ENCODE results near the gene SMAD7.

The SMAD7 gene

DNA sequence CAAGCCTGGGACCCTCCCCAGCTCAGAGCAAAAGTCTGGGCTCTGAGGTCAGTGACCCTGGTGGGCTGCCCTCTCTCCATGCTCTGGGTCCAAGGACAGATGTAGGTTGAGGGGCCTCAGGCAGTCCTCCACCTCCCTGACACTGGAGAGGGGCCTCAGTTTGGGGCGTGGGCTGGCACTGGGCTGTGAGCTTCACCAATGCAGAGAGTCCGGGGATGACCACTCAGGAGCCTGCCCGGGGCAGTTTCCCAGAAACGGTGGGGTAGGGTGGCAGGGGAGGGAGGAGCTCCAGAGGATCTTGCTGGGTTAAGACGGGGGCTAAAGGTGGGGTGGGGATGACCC is 40.5 kb upstream of the SMAD7 start:
- TF ChIP-seq GATA2 (IDR thresholded peaks at IDR 0.05; ENCODE audit: low read depth, low read length) (no peak), GATA3 (IDR thresholded peaks at IDR 0.05; ENCODE audit: low read depth, low read length) (no peak)

DNA sequence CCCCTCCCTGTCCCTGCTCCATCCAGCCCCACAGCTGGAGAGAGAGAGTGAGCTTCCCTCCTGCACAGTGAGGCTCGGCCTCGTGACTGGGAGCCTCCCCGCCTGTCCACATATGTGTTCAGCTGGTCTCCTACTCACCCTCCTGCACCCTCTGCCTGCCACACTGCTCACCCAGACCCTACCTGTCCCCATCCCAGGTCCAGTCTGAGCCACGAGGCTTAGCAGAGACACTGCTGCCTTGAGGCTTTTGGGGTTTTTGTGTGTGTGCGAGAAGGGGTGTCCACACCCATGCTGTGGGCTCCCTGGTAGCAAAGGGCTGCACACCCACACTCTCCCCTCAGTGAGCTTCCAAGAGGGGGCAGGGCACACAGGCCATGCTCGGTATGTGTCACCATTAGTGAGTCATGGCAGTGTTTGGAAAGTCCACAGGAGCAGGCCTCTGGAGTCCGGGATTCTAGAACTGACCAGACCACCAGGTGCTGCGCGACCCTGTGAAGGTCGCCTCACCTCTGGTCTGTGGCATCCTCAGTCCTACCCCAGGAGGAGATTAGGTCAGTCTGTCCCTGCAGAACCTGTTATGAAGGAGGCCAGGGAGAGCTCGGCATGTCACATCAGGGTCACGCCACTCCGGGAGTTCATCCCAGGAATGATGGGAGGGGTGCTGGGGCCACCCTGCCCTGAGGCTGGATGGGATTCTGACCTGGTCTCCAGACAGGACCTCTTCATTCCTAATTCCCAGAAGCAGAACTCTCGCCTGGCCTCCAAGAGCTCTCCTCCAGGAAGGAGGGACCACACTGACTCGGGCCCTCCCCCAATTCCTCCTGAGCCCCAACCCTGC is 39.9 kb upstream of the SMAD7 start:
- no peak for TF ChIP-seq GATA2 (IDR thresholded peaks at IDR 0.05; ENCODE audit: low read depth, low read length)
- no peak for TF ChIP-seq GATA3 (IDR thresholded peaks at IDR 0.05; ENCODE audit: low read depth, low read length)

- TF ChIP-seq GATA2 (IDR thresholded peaks at IDR 0.05; ENCODE audit: low read depth, low read length) (no peak), GATA3 (IDR thresholded peaks at IDR 0.05; ENCODE audit: low read depth, low read length) (no peak)
Observed at GRCh38 chr18:48989304-48990303, 38.8 kb upstream of the SMAD7 start.

DNA sequence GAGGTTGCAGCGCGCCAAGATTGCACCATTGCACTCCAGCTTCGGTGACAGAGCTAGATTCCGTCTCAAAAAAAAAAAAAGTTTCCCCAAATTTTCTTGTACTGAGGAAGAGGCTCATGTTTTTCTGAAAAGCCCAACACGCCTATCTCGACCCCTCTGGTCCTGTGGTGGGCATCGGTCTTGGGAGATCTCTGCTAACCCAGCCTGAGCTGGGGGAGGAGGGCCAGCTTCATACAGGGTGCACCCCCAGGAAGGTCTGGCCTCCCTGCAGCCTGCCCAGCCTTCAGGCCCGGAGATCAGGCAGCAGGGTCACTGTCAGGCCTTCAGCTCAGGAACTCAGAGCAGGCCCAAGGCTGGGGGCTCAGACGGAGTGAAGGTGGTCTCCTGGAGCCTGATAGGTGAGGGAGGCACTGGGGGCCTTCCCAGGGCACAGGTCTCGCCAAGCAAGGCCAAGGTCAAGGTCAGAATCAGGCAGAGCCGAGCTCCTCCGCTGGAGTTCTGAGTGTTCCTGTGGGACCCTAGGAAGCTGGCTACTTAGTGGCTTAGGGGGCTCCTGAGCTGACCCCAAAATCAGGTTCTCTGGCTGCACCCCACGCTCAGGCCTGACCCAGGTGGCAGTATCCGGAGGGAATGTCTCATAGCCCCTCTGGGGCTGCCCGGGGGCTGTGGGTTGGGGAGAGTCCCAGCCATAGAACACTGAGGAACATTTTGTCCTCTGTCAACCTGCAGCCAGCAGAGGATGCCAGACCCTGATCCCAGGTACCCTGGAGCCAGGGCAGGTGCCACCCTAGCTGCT is 37.9 kb upstream of the SMAD7 start:
- TF ChIP-seq GATA2 (IDR thresholded peaks at IDR 0.05; ENCODE audit: low read depth, low read length) (no peak), GATA3 (IDR thresholded peaks at IDR 0.05; ENCODE audit: low read depth, low read length) (no peak)

DNA sequence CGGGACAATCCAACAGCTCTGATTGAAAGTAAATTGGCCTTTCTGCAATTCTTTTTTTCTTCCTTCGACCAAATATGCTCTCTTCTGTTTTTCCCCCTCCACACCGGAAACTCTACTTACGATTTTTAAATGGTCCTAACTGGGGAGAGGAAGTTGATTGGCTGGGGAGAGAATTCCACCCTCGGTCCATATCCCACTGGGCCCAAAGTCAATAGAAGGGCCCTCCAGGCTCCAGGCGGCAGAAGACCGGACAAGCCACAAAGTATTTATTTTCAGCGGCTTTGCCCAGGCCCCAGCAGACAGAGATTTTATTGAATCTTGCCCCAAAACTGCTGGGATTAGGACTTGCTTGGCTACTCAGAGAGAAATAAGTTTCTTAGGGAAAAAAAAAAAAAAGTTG is 37.1 kb upstream of the SMAD7 start:
- TF ChIP-seq GATA2 (IDR thresholded peaks at IDR 0.05; ENCODE audit: low read depth, low read length) (no peak), GATA3 (IDR thresholded peaks at IDR 0.05; ENCODE audit: low read depth, low read length) (no peak)

- TF ChIP-seq GATA3 (IDR thresholded peaks at IDR 0.05; ENCODE audit: low read depth, low read length) (no peak), GATA2 (IDR thresholded peaks at IDR 0.05; ENCODE audit: low read depth, low read length) (no peak)
Observed at GRCh38 chr18:48986851-48987761, 36.3 kb upstream of the SMAD7 start.

DNA sequence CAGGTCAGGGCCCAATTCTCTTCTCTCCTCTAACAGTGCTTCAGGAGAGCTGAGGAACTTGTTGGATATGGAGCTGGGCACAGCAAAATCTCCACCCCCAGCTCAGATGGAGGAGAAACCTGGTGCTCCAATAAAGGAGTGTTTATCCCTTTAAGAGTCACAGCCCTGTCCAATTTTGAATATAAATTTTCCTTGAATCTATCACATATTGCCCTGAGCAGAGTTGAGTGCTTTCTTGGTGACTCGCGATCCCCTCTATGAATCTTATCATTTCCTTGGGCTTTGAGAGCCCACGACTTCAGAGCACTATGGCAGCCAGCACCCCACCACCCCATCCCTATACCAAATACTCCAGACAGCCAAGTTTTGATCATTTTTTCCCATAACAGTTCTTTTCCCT is 34.4 kb upstream of the SMAD7 start:
- TF ChIP-seq GATA3 (IDR thresholded peaks at IDR 0.05; ENCODE audit: low read depth, low read length) (no peak), GATA2 (IDR thresholded peaks at IDR 0.05; ENCODE audit: low read depth, low read length) (no peak)

GRCh38 chr18:48983793-48984437 is 33.1 kb upstream of the SMAD7 start:
- TF ChIP-seq GATA2 (IDR thresholded peaks at IDR 0.05; ENCODE audit: low read depth, low read length) (no peak), GATA3 (IDR thresholded peaks at IDR 0.05; ENCODE audit: low read depth, low read length) (no peak)

DNA sequence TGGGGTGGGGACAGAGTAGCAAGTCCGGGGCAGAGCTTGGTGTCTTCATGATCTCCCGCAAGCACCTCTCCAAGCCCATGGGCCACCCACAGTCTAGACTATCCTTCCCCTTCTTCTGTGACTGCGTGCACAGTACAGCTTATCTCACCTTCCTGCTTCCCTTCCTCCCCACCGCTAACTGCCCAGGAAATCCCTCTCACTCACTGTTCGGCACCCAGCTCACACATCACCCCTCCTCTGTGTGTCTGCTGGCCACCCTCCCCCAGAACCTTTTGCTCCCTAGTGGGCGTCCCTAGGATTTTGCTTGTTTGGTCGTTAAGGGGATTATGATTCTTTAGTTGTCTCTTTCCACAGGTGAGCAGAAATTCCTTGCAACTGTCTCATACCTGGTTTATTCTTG is 31.5 kb upstream of the SMAD7 start:
- TF ChIP-seq GATA3 (IDR thresholded peaks at IDR 0.05; ENCODE audit: low read depth, low read length), result no peak
- TF ChIP-seq GATA2 (IDR thresholded peaks at IDR 0.05; ENCODE audit: low read depth, low read length), result no peak

GRCh38 chr18:48979944-48980890 is 29.5 kb upstream of the SMAD7 start:
- no peak for TF ChIP-seq GATA3 (IDR thresholded peaks at IDR 0.05; ENCODE audit: low read depth, low read length)
- TF ChIP-seq GATA2 (IDR thresholded peaks at IDR 0.05; ENCODE audit: low read depth, low read length), result no peak

GRCh38 chr18:48977914-48978313 is 27.1 kb upstream of the SMAD7 start:
- TF ChIP-seq GATA3 (IDR thresholded peaks at IDR 0.05; ENCODE audit: low read depth, low read length), result no peak
- TF ChIP-seq GATA2 (IDR thresholded peaks at IDR 0.05; ENCODE audit: low read depth, low read length), result no peak
